ENCODE data around the gene RO60. TPM values are rescaled to one million over a fixed set of nuclear protein-coding genes. Genes with fewer than 3 reads are reported as not detected.
A peak's percentile ranks its signal among the peaks of the same experiment; 100 is the strongest.

RO60 gene
- total RNA-seq, 1 donor from 2014 or later: 61.1 TPM

- Mint-ChIP-seq H3K4me1 (peaks cover 45% of the 10 kb centered on the region), H3K27me3 (no peaks in the 10 kb centered on the region), H3K4me3 (no peak overlapping the region), H3K9me3 (no peaks in the 10 kb centered on the region), H3K27ac (peak overlapping the region; percentile 65), H3K36me3 (ENCODE audit: low read depth) (peaks cover 13% of the 10 kb centered on the region)
- intact Hi-C loops (cut with micrococcal nuclease): loop anchor here (1.0 to 2.0 kb wide), 3 partner anchors 11 to 51 kb away; partner anchors contain the start of genes RO60 and UCHL5
- ChIA-PET POLR2A (no interaction called here), CTCF (interaction anchor here (1.5 kb wide), 1 partner anchor 52 kb away, joined by 6 read pairs; the partner anchor contains the start of gene CDC73)
- DNase-seq: no peak
- peak; percentile 25 for ATAC-seq (ENCODE audit: low read depth)
- no peak for TF ChIP-seq CTCF (IDR thresholded peaks at IDR 0.05)
Measured at GRCh38 chr1:193069748-193070385, 10.5 kb downstream of the RO60 start.

GRCh38 chr1:193070386-193070753 lies 11.0 kb downstream of the RO60 start:
- no peaks in the 10 kb centered on the region for H3K9me3 Mint-ChIP-seq
- H3K4me1 Mint-ChIP-seq: peaks cover 40% of the 10 kb centered on the region
- H3K4me3 Mint-ChIP-seq: no peak overlapping the region
- ChIA-PET POLR2A (interaction anchor here (0.7 kb wide), 1 partner anchor 11 kb away, joined by 7 read pairs; the partner anchor contains the start of gene UCHL5), CTCF (interaction anchor here (1.1 to 1.5 kb wide), 2 partner anchors 12 to 52 kb away, joined by 3 to 6 read pairs; partner anchors contain the start of genes CDC73 and UCHL5)
- no peak for TF ChIP-seq CTCF (IDR thresholded peaks at IDR 0.05)
- DNase-seq (no peak), ATAC-seq (ENCODE audit: low read depth) (peak; percentile 34)
- peak overlapping the region; percentile 65 for H3K27ac Mint-ChIP-seq
- H3K27me3 Mint-ChIP-seq: no peaks in the 10 kb centered on the region
- intact Hi-C loops (cut with micrococcal nuclease): loop anchor here (1.0 to 2.0 kb wide), 2 partner anchors 11 to 50 kb away; partner anchors contain the start of genes RO60 and UCHL5
- peaks cover 13% of the 10 kb centered on the region for H3K36me3 Mint-ChIP-seq (ENCODE audit: low read depth)

GRCh38 chr1:193070942-193071341 lies 11.5 kb downstream of the RO60 start:
- peaks cover 35% of the 10 kb centered on the region for H3K4me1 Mint-ChIP-seq
- no peaks in the 10 kb centered on the region for H3K27me3 Mint-ChIP-seq

GRCh38 chr1:193077991-193078390 lies 18.6 kb downstream of the RO60 start:
- ChIA-PET CTCF (no interaction called here), POLR2A (interaction anchor here (0.6 kb wide), 1 partner anchor 16 kb away, joined by 5 read pairs; no protein-coding TSS in a partner anchor)
- H3K27me3 Mint-ChIP-seq: no peaks in the 10 kb centered on the region

More at GRCh38 chr1:193070942-193071341, 11.5 kb downstream of the RO60 start:
- POLR2A ChIA-PET: interaction anchor here (0.7 to 0.9 kb wide), 2 partner anchors 12 to 34 kb away, joined by 3 to 7 read pairs; partner anchors contain the start of genes GLRX2 and UCHL5
- DNase-seq (no peak), ATAC-seq (ENCODE audit: low read depth) (peak; percentile 21)
- Mint-ChIP-seq H3K9me3 (no peaks in the 10 kb centered on the region), H3K4me3 (no peak overlapping the region), H3K36me3 (ENCODE audit: low read depth) (peaks cover 18% of the 10 kb centered on the region), H3K27ac (peak overlapping the region; percentile 65)
- TF ChIP-seq CTCF (IDR thresholded peaks at IDR 0.05): no peak
- CTCF ChIA-PET: interaction anchor here (1.1 to 1.5 kb wide), 2 partner anchors 12 to 51 kb away, joined by 3 to 6 read pairs; partner anchors contain the start of genes CDC73 and UCHL5
- intact Hi-C loops (cut with micrococcal nuclease): loop anchor here (1.0 to 2.0 kb wide), 2 partner anchors 12 to 50 kb away; partner anchors contain the start of genes RO60 and UCHL5

More at GRCh38 chr1:193077991-193078390, 18.6 kb downstream of the RO60 start:
- intact Hi-C loops (cut with micrococcal nuclease): no loop called here
- no peak overlapping the region for H3K4me3 Mint-ChIP-seq
- DNase-seq: no peak
- no peaks in the 10 kb centered on the region for H3K4me1 Mint-ChIP-seq
- no peak overlapping the region for H3K27ac Mint-ChIP-seq
- no peak for TF ChIP-seq CTCF (IDR thresholded peaks at IDR 0.05)
- no peaks in the 10 kb centered on the region for H3K9me3 Mint-ChIP-seq
- peaks cover 55% of the 10 kb centered on the region for H3K36me3 Mint-ChIP-seq (ENCODE audit: low read depth)
- no peak for ATAC-seq (ENCODE audit: low read depth)
